ENCODE measurements around the gene SOX13. TPM values are rescaled to one million over a fixed set of nuclear protein-coding genes. Genes with fewer than 3 reads are reported as not detected.

Gene SOX13
- total and polyA plus RNA-seq, 5 donors = 9.4 to 17.9 (median 11.6) TPM

DNA sequence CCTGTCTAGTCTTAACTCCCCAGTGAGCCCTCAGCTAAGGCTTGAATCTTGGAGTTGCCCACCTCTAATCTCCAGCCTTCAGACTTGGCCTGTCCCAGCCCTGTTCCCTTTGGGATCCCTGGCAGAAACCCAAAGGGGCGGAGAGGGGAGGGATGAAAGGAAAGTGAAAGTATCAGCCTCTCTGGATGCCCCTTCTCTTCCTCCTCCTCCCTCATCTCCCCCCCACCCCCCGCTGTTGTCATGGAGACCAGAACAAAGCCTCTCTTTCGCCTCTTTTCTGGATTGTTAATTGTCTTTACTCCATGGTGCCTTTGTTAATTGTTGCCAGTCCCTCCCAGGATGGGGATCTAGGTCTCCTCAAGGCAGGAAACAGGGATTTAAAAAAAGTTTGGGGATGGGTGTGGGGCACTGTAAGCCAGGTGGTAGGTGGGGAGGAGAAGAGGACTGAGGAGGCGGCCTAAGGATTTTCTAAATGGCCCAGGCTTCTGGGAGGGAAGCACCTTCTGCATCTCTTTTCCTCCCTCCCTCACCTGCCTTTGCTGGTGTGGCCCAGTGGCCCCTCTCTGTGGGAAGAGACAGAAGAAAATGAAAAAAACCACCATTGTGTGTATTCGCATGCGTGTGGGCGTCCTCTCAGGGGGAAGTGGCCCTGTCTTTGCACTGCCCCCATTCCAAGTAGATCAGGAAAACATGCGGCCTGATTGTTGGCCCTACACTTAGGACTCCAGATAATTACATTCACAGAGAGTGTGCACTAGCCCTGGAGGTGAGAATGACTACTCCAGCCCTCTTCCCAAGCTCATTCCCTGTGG lies 7.5 kb upstream of the SOX13 start:
- intact Hi-C loops (cut with DNase I) = no loop called here
- Histone ChIP-seq H3K4me3 (ENCODE audit: low read length) (peak overlapping the region; percentile 8), H3K9me3 (ENCODE audit: control insufficient read depth, low read length) (no peaks in the 10 kb centered on the region), H3K4me1 (ENCODE audit: control insufficient read depth, insufficient read depth, low read length) (peaks cover 7% of the 10 kb centered on the region), H3K27ac (ENCODE audit: low read length) (peak overlapping the region; percentile 19), H3K27me3 (ENCODE audit: control insufficient read depth, insufficient read depth) (no peaks in the 10 kb centered on the region)
- peak; percentile 71 to 86 (median 85) for DNase-seq
- WGBS = 40% methylated on average over 8 of the region's 8 CpGs
- ATAC-seq = peak; percentile 87 to 88

DNA sequence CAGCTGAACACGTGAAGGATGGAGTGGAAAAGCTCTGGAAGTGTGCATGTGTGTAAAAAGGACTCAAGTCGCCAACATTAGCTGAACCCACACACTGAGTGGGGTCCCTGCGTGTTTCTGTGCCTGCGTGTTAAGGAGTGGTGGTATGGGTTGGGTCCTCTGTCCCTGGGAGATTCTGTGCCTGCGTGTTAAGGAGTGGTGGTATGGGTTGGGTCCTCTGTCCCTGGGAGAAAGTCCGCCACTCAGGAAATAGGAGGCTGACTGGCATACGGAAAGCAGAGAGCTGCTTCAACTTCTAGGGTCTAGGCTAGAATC lies 7.0 kb upstream of the SOX13 start:
- Histone ChIP-seq H3K27me3 (ENCODE audit: control insufficient read depth, insufficient read depth) (no peaks in the 10 kb centered on the region), H3K4me3 (ENCODE audit: low read length) (no peak overlapping the region), H3K4me1 (ENCODE audit: control insufficient read depth, insufficient read depth, low read length) (peaks cover 7% of the 10 kb centered on the region), H3K9me3 (ENCODE audit: control insufficient read depth, low read length) (no peaks in the 10 kb centered on the region), H3K27ac (ENCODE audit: low read length) (peak overlapping the region; percentile 0)
- DNase-seq (no peak), ATAC-seq (no peak)
- 86% methylated on average over 7 of the region's 7 CpGs for WGBS
- intact Hi-C loops (cut with DNase I) = no loop called here

DNA sequence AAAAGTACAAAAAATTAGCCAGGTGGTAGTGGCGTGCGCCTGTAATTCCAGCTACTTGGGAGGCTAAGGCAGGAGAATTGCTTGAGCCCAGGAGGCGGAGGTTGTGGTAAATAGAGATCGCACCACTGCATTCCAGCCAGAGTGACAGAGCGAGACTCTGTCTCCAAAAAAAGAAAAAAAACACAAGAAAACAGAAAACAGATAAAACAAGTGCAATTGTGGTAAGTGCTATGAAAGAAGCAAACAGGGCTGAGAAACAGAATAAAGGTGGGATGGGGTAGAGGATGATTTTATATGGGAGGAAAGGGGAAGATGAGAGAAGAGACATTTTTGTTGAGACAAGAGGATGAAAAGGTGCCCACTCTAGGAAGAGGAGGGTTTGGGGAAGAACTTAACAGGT lies 5.0 kb upstream of the SOX13 start:
- no peak for DNase-seq
- H3K27me3 ChIP-seq (ENCODE audit: control insufficient read depth, insufficient read depth) = no peaks in the 10 kb centered on the region
- H3K4me3 ChIP-seq (ENCODE audit: low read length) = no peak overlapping the region
- 93% methylated on average over 5 of the region's 5 CpGs for WGBS
- no peaks in the 10 kb centered on the region for H3K9me3 ChIP-seq (ENCODE audit: control insufficient read depth, low read length)
- H3K4me1 ChIP-seq (ENCODE audit: control insufficient read depth, insufficient read depth, low read length) = peaks cover 7% of the 10 kb centered on the region
- H3K27ac ChIP-seq (ENCODE audit: low read length) = no peak overlapping the region
- intact Hi-C loops (cut with DNase I) = no loop called here
- no peak for ATAC-seq

DNA sequence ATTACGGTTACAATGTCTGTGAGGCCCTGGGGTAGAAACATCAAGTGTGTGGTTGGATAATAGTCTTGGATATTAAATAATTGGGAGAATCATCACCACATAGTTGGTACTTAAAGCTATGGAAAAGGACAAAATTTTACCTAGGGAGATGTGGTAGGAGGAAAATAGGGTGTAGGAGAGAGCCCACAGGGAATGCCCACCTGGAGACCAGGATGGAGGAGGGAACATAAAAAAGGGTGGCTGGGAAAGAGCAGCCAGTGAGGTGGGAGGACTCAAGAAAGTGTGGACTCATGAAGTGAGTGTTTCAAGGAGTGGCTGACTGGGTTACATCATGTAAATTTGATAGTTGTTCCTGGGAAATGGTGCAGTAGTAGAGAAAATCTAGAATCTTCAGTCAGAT lies 3.0 kb upstream of the SOX13 start:
- Histone ChIP-seq H3K27ac (ENCODE audit: low read length) (no peak overlapping the region), H3K4me1 (ENCODE audit: control insufficient read depth, insufficient read depth, low read length) (peaks cover 7% of the 10 kb centered on the region), H3K4me3 (ENCODE audit: low read length) (no peak overlapping the region), H3K27me3 (ENCODE audit: control insufficient read depth, insufficient read depth) (no peaks in the 10 kb centered on the region), H3K9me3 (ENCODE audit: control insufficient read depth, low read length) (no peaks in the 10 kb centered on the region)
- ATAC-seq (no peak), DNase-seq (no peak)
- intact Hi-C loops (cut with DNase I) = loop anchor here in 1 of 4 donors (5.0 kb wide), 1 partner anchor 57 kb away; no protein-coding TSS in a partner anchor
- 94% methylated on average over 1 of the region's 1 CpG for WGBS

DNA sequence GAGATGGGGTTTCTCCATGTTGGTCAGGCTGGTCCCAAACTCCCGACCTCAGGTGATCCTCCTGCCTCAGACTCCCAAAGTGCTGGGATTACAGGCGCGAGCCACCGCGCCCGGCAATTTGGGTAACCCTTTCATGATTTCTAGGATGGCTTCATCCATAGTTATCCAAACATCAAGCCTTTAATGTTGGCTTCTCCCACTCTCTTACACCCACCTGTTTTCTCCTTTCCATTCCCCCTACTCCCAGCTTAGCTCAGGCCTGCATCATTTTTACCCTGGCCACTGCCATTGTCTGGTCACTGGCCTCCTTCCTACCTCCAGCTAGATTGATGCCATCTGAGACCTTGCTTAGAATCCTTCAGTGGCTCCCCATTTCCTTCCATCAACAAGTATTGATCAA lies 2.0 kb upstream of the SOX13 start:
- WGBS = 96% methylated on average over 6 of the region's 6 CpGs

DNA sequence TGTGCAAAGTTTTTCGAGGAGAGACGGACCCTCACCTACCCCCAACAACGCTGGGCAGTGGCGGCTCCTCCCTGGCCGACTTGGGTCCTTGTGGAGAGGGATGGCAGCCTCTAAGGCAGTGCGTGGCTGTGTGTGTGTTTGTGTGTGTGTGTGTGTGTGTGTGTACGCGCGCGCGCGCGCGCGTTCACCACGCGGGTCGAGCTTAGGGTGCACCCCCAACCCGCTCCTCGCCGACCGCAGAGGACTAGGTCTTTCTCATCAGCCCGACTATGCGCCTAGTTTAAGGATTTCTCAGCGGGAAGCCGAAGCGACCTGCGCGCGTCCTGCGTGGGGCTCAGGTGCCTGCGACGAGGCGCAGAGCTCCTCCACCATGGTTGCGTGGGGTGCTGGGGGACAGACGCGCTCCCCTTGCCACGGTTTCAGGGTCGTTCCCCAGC lies 940 bp downstream of the SOX13 start:
- H3K27ac ChIP-seq (ENCODE audit: low read length) = peak overlapping the region; percentile 86
- H3K4me1 ChIP-seq (ENCODE audit: control insufficient read depth, insufficient read depth, low read length) = peaks cover 8% of the 10 kb centered on the region
- ATAC-seq (peak; percentile 10 to 14), DNase-seq (peak in 2 of 3 donors; percentile 64 to 73)
- no peaks in the 10 kb centered on the region for H3K27me3 ChIP-seq (ENCODE audit: control insufficient read depth, insufficient read depth)
- peak overlapping the region; percentile 89 for H3K4me3 ChIP-seq (ENCODE audit: low read length)
- no peaks in the 10 kb centered on the region for H3K9me3 ChIP-seq (ENCODE audit: control insufficient read depth, low read length)
- intact Hi-C loops (cut with DNase I) = loop anchor here in 1 of 4 donors (5.0 kb wide), 1 partner anchor 53 kb away; no protein-coding TSS in a partner anchor
- under 1% methylated on average over 39 of the region's 39 CpGs for WGBS

More for the DNA sequence above, 2.0 kb upstream of the SOX13 start:
- intact Hi-C loops (cut with DNase I) = loop anchor here in 1 of 4 donors (5.0 kb wide), 1 partner anchor 56 kb away; no protein-coding TSS in a partner anchor
- Histone ChIP-seq H3K4me3 (ENCODE audit: low read length) (no peak overlapping the region), H3K9me3 (ENCODE audit: control insufficient read depth, low read length) (no peaks in the 10 kb centered on the region), H3K27me3 (ENCODE audit: control insufficient read depth, insufficient read depth) (no peaks in the 10 kb centered on the region), H3K4me1 (ENCODE audit: control insufficient read depth, insufficient read depth, low read length) (peaks cover under 1% of the 10 kb centered on the region), H3K27ac (ENCODE audit: low read length) (no peak overlapping the region)
- DNase-seq (no peak), ATAC-seq (no peak)

DNA sequence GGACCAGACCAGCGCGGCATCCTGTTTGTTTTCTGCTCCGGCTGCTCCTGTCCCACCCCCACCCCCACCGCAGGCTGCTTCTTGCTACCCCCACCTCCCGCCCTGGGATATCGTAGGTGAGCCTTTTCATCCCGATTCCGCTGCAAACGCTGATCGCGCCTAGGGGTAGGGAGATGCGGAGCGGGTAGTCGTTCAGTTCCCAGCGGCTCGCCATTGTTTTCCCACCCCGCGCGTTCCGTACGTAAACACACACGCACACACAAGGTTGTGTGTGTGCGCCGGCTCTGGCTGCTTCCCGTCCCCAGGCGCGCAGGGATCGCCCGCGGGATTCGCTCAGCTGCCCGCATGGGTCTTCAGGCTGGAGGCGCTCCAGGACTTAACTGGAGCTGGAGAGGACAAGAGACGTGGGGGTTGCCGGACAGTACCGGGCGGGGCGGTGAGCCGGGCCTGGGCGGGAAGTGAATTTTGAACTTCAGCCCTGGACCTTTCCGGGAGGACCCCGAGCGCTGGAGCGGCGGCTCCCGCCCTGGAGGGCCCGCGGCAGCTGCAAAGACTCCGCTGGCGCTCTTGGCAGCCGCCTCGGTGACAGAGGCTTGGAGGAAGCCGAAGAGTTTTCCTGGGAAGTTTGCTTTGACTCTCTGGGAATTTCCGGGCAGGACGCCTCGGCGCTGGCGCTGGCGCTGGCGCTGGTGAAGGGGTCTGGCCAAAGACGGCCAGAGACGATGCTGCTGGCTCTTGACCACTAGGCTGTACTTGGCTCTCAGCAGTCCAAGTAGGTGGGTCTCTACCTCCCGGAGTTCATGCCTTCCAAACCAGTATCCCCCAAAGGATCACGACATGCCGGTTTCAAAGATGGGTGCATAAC lies 1.6 kb downstream of the SOX13 start:
- ATAC-seq = peak; percentile 67 to 78
- H3K4me3 ChIP-seq (ENCODE audit: low read length) = peak overlapping the region; percentile 89
- DNase-seq = peak; percentile 85 to 95 (median 95)
- H3K27ac ChIP-seq (ENCODE audit: low read length) = peak overlapping the region; percentile 86
- H3K4me1 ChIP-seq (ENCODE audit: control insufficient read depth, insufficient read depth, low read length) = peaks cover 8% of the 10 kb centered on the region
- H3K27me3 ChIP-seq (ENCODE audit: control insufficient read depth, insufficient read depth) = no peaks in the 10 kb centered on the region
- intact Hi-C loops (cut with DNase I) = loop anchor here in 1 of 4 donors (5.0 kb wide), 1 partner anchor 53 kb away; no protein-coding TSS in a partner anchor
- WGBS = under 1% methylated on average over 65 of the region's 65 CpGs
- no peaks in the 10 kb centered on the region for H3K9me3 ChIP-seq (ENCODE audit: control insufficient read depth, low read length)

DNA sequence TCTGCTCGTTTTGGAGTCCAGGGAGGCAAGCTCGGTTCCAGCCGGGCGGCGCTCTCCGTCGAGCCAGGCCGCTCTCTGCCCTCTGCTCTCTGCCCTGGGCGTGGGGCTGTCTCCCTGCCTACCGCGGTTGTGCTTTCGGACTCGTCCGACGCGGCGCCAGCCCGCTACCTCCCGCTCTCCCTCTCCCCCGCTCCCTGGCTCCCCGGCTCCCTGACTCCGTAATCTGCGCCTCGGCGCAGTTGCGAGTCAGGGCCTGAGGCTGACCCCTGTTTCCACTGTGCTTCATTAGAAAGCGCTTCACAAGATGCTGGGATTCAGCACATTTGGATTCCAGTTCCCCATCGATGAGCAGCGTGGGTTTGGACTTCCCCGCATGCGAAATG lies 2.2 kb downstream of the SOX13 start:
- intact Hi-C loops (cut with DNase I) = no loop called here
- peak; percentile 55 to 81 (median 72) for DNase-seq
- peak overlapping the region; percentile 86 for H3K27ac ChIP-seq (ENCODE audit: low read length)
- H3K4me3 ChIP-seq (ENCODE audit: low read length) = peak overlapping the region; percentile 89
- H3K4me1 ChIP-seq (ENCODE audit: control insufficient read depth, insufficient read depth, low read length) = peaks cover 12% of the 10 kb centered on the region
- no peaks in the 10 kb centered on the region for H3K9me3 ChIP-seq (ENCODE audit: control insufficient read depth, low read length)
- peak; percentile 8 to 34 for ATAC-seq
- H3K27me3 ChIP-seq (ENCODE audit: control insufficient read depth, insufficient read depth) = no peaks in the 10 kb centered on the region
- 10% methylated on average over 31 of the region's 31 CpGs for WGBS

DNA sequence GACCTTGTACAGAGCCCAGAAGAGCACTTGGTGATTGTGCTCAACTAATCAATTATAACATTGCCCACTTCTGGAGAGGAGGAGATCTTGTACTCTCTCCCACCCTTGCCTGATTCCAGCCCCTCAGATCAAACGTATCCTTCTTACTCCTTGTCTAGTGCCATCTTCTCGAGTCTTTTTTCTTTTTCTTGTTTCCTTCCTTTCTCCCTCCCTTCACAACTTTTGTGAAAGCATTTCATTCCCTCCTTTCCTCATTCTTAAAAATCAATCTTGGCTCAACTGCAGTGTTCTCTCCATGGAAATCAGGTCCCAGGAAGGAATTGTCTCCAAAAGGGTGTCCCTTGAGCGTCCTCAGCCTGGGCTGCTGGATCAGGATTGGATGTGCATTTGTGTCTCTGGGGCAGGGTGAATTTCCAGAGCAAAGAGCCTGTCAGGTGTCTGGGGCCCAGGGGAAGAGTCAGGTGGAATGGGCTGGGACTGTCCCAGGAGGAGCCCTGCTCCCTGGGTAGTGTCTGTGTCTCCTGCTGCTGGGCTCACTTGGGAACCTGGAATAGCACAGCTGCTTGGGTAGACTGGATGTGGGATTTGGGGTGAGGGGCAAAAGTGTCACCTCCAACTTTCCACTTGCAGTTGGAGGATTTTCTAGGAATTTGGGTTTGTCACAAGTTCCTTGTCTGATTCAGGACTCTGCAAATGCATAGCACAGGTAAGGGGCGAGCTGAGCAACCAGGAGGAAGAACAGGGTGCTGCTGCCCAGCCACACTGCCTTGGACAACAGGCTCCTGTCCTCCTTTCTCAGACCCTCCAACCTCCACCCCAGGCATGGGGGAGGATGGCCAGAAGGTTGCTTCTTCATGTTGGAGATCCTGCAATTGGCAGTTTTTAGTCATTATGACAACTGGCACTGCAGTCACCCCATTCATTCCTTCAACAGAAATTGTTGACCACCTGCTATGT lies 3.3 kb downstream of the SOX13 start:
- H3K27me3 ChIP-seq (ENCODE audit: control insufficient read depth, insufficient read depth) = no peaks in the 10 kb centered on the region
- peaks cover 12% of the 10 kb centered on the region for H3K4me1 ChIP-seq (ENCODE audit: control insufficient read depth, insufficient read depth, low read length)
- ATAC-seq (no peak), DNase-seq (no peak)
- no peaks in the 10 kb centered on the region for H3K9me3 ChIP-seq (ENCODE audit: control insufficient read depth, low read length)
- 73% methylated on average over 4 of the region's 4 CpGs for WGBS
- H3K4me3 ChIP-seq (ENCODE audit: low read length) = no peak overlapping the region
- intact Hi-C loops (cut with DNase I) = loop anchor here in 1 of 4 donors (2.0 kb wide), 1 partner anchor 47 kb away; no protein-coding TSS in a partner anchor
- no peak overlapping the region for H3K27ac ChIP-seq (ENCODE audit: low read length)

DNA sequence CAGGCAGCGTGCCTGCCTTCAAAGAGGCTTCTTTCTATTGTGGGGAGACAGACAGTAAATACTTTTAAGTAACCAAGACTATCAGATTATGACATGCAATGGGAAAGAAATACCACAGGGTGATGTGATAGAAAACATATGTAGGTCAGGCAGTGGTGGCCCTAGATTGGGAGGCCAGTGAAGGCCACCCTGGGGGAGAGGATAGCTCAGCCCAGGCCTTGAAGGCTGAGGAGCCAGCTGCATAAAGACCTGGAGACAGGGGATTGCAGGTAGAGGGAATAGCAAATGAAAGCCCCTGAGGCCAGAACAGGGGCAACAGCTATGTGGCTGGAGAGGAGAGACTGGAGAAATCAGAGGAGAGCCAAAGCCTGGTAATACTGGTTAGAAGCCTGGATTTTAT lies 4.0 kb downstream of the SOX13 start:
- DNase-seq = no peak
- Histone ChIP-seq H3K9me3 (ENCODE audit: control insufficient read depth, low read length) (no peaks in the 10 kb centered on the region), H3K27me3 (ENCODE audit: control insufficient read depth, insufficient read depth) (no peaks in the 10 kb centered on the region), H3K4me3 (ENCODE audit: low read length) (no peak overlapping the region), H3K27ac (ENCODE audit: low read length) (no peak overlapping the region), H3K4me1 (ENCODE audit: control insufficient read depth, insufficient read depth, low read length) (peaks cover 12% of the 10 kb centered on the region)
- intact Hi-C loops (cut with DNase I) = loop anchor here in 1 of 4 donors (2.0 kb wide), 1 partner anchor 46 kb away; no protein-coding TSS in a partner anchor
- ATAC-seq = no peak
- 89% methylated on average over 1 of the region's 1 CpG for whole genome bisulfite sequencing

All from right cardiac atrium (tissue), 5 donors.